Endothelial cell (in vitro differentiated cells): Measurements from ENCODE around the gene APOL5. TPM values are rescaled to one million over a fixed set of nuclear protein-coding genes. Genes with fewer than 3 reads are reported as not detected.

Source experiments
- DNase-seq: peaks from one replicate; pipeline ENCODE4 v3.0.0; 2021; ENCODE audit warnings: low spot score
- H3K27ac Mint-ChIP-seq: one replicate; pipeline ENCODE4 v1.8.0; 2021; ENCODE audit warnings: mixed read lengths, inconsistent platforms; ENCODE audit not compliant: unreplicated experiment
- H3K27me3 Mint-ChIP-seq: one replicate; pipeline ENCODE4 v1.8.0; 2021; ENCODE audit warnings: mild to moderate bottlenecking, moderate library complexity, mixed read lengths, inconsistent platforms; ENCODE audit not compliant: unreplicated experiment
- H3K36me3 Mint-ChIP-seq: one replicate; pipeline ENCODE4 v1.8.0; 2021; ENCODE audit warnings: mild to moderate bottlenecking, low read depth, mixed read lengths, inconsistent platforms; ENCODE audit not compliant: unreplicated experiment
- H3K4me1 Mint-ChIP-seq: one replicate; pipeline ENCODE4 v1.8.0; 2021; ENCODE audit warnings: mild to moderate bottlenecking, mixed read lengths, inconsistent platforms; ENCODE audit not compliant: unreplicated experiment
- H3K4me3 Mint-ChIP-seq: one replicate; pipeline ENCODE4 v1.8.0; 2021; ENCODE audit warnings: mild to moderate bottlenecking, mixed read lengths, inconsistent platforms; ENCODE audit not compliant: unreplicated experiment
- H3K9me3 Mint-ChIP-seq: one replicate; pipeline ENCODE4 v1.8.0; 2021; ENCODE audit warnings: mixed read lengths, inconsistent platforms; ENCODE audit not compliant: unreplicated experiment
- CTCF ChIP-seq: fragments of 200-600 bp; sonication (generic); IDR thresholded peaks from one replicate; pipeline ENCODE4 v1.5.0; 2021; ENCODE audit warnings: antibody characterized with exemption; ENCODE audit not compliant: unreplicated experiment
- total RNA-seq: library from RNA; stranded (reverse); fragmentation: NEBNext Ultra II Directional; extraction: Animal tissue kit (Norgen Biotek cat#: 25700); gene quantifications from one replicate; pipeline ENCODE4 v1.2.1, GENCODE V29; 2021; ENCODE audit not compliant: unreplicated experiment

The APOL5 gene
- total RNA-seq, 1 donor from 2014 or later = not detected

DNA sequence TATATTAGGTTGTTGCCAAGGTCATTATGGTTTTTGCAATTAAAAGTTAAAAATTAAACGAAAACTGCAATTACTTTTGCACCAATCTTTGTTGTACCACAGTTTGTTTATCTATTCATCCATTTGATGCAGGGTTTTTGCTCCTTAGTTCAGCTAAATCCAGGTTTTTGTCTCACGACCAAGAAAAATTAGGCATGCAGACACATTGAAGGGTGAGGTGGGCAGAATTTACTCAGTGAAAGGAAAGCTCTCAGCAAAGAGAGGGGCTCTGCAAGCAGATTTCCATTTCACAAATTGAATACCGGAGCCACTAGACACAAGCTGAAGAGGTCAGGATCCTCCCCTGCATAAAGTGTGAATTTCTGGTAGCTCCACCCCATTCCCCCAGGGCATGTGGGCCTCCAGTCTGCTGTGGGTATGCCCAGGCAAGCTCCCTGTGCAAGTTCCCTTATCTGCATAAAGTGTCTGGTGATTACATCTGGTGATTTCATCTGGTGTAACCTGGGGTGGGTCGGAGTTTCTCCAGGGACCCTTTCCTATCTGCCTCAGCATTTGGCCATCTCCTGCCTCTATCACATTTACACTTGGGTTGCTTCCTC, 36.1 kb upstream of the APOL5 start:
- Mint-ChIP-seq H3K9me3 (no peaks in the 10 kb centered on the region), H3K36me3 (peaks cover 3% of the 10 kb centered on the region), H3K4me1 (no peaks in the 10 kb centered on the region), H3K4me3 (no peak overlapping the region), H3K27me3 (peaks cover 1% of the 10 kb centered on the region), H3K27ac (no peak overlapping the region)
- DNase-seq = no peak
- TF ChIP-seq CTCF = no peak

DNA sequence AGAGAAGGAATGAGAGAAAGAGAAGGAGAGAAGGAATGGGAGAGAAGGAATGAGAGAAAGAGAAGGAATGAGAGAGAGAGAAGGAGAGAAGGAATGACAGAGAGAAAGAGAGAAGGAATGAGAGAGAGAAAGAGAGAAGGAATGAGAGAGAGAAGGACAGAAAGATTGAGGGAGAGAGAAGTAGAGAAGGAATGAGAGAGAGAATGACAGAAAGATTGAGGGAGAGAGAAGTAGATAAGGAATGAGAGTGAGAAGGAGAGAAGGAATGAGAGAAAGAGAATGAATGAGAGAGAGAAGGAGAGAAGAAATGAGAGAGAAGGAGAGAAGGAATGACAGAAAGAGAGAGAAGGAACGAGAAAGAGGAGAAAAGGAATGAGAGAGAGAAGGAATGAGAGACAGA, 34.1 kb upstream of the APOL5 start:
- Mint-ChIP-seq H3K27me3 (peaks cover 1% of the 10 kb centered on the region), H3K27ac (no peak overlapping the region), H3K36me3 (peaks cover 3% of the 10 kb centered on the region), H3K4me3 (no peak overlapping the region), H3K9me3 (no peaks in the 10 kb centered on the region), H3K4me1 (no peaks in the 10 kb centered on the region)
- no peak for DNase-seq
- no peak for TF ChIP-seq CTCF

- TF ChIP-seq CTCF = no peak
- Mint-ChIP-seq H3K27me3 (peaks cover 2% of the 10 kb centered on the region), H3K27ac (no peak overlapping the region), H3K4me1 (no peaks in the 10 kb centered on the region), H3K9me3 (no peaks in the 10 kb centered on the region), H3K36me3 (peaks cover 3% of the 10 kb centered on the region), H3K4me3 (no peak overlapping the region)
- DNase-seq = no peak
Measured at GRCh38 chr22:35684270-35684700, 33.4 kb upstream of the APOL5 start.

- Mint-ChIP-seq H3K4me1 (peaks cover under 1% of the 10 kb centered on the region), H3K27ac (no peak overlapping the region), H3K9me3 (no peaks in the 10 kb centered on the region), H3K36me3 (peaks cover 3% of the 10 kb centered on the region), H3K4me3 (no peak overlapping the region), H3K27me3 (peaks cover 4% of the 10 kb centered on the region)
- no peak for DNase-seq
- no peak for TF ChIP-seq CTCF
Measured at GRCh38 chr22:35684732-35685131, 32.9 kb upstream of the APOL5 start.

GRCh38 chr22:35685731-35686130, 31.9 kb upstream of the APOL5 start:
- H3K4me1 Mint-ChIP-seq = peaks cover 7% of the 10 kb centered on the region
- no peak overlapping the region for H3K27ac Mint-ChIP-seq
- no peak for DNase-seq
- no peak overlapping the region for H3K4me3 Mint-ChIP-seq
- H3K36me3 Mint-ChIP-seq = peaks cover 3% of the 10 kb centered on the region
- no peaks in the 10 kb centered on the region for H3K9me3 Mint-ChIP-seq
- peaks cover 3% of the 10 kb centered on the region for H3K27me3 Mint-ChIP-seq
- TF ChIP-seq CTCF = no peak
